GM21786 (cell line): ENCODE measurements around the gene MSI1.

Experiments
- ATAC-seq: cut with Tn5 transposase; IDR thresholded peaks from one replicate; pipeline ENCODE4 v1.9.1; 2021; ENCODE audit not compliant: unreplicated experiment

MSI1 gene

GRCh38 chr12:120328228-120328627 lies 40.7 kb downstream of the MSI1 start:
- ATAC-seq, result no peak

GRCh38 chr12:120327593-120327992 lies 41.4 kb downstream of the MSI1 start, which contains the start of gene PLA2G1B:
Gene PLA2G1B, minus strand, starts transcription at chr12:120327779. Its CDS starts 26 bp downstream, at chr12:120327753.
- ATAC-seq, result no peak

- no peak for ATAC-seq
These were observed 44.0 kb downstream of the MSI1 start for GRCh38 chr12:120324841-120325417.

GRCh38 chr12:120323772-120324171 lies 45.2 kb downstream of the MSI1 start:
- no peak for ATAC-seq

GRCh38 chr12:120321382-120322202 lies 47.4 kb downstream of the MSI1 start:
- ATAC-seq, result no peak

GRCh38 chr12:120317224-120318105 lies 51.5 kb downstream of the MSI1 start:
- ATAC-seq, result peak; percentile 99

GRCh38 chr12:120316798-120317223 lies 52.2 kb downstream of the MSI1 start:
- no peak for ATAC-seq

GRCh38 chr12:120314220-120314619 lies 54.7 kb downstream of the MSI1 start:
- no peak for ATAC-seq

GRCh38 chr12:120301962-120302815 lies 66.8 kb downstream of the MSI1 start, which contains the start of gene SIRT4:
Gene SIRT4, plus strand, starts transcription at chr12:120302321. Its CDS starts 1,241 bp downstream, at chr12:120303562.
- ATAC-seq, result peak; percentile 98

- peak; percentile 32 for ATAC-seq
These were observed 76.1 kb downstream of the MSI1 start, which contains the start of gene RNU4-1 for GRCh38 chr12:120292661-120293531. Gene RNU4-1, minus strand, starts transcription at chr12:120293237.

GRCh38 chr12:120292411-120292660 lies 76.6 kb downstream of the MSI1 start:
- no peak for ATAC-seq
